ENCODE data around the gene ARRB2. TPM values are rescaled to one million over a fixed set of nuclear protein-coding genes. Genes with fewer than 3 reads are reported as not detected.

The ARRB2 gene
- total RNA-seq, 1 donor from 2014 or later = 2.9 TPM

DNA sequence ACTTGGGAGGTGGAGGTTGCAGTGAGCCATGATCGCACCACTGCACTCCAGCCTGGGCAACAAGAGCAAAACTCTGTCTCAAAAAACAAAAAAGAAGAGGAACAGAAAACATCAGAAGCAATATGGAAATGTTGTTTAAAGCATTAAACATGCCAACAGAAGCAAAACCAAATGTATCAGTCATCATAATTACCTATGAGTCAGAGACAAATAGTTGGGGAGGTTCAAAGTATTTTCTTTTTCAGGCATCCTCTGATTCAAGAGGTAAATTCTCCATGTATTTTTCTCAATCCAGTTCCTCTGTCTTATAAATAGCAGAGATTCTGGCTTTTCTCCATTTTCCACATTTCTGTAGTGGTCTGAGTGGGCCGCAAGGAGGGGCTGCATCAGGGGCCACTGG, 59.2 kb downstream of the ARRB2 start:
- Histone ChIP-seq H3K27me3 (ENCODE audit: control insufficient read depth, insufficient read depth, low read length) (peaks cover 2% of the 10 kb centered on the region), H3K36me3 (ENCODE audit: control insufficient read depth, insufficient read depth, low read length) (no peaks in the 10 kb centered on the region), H3K4me3 (ENCODE audit: low read depth, low read length) (no peak overlapping the region)
- TF ChIP-seq, protein P1, sequence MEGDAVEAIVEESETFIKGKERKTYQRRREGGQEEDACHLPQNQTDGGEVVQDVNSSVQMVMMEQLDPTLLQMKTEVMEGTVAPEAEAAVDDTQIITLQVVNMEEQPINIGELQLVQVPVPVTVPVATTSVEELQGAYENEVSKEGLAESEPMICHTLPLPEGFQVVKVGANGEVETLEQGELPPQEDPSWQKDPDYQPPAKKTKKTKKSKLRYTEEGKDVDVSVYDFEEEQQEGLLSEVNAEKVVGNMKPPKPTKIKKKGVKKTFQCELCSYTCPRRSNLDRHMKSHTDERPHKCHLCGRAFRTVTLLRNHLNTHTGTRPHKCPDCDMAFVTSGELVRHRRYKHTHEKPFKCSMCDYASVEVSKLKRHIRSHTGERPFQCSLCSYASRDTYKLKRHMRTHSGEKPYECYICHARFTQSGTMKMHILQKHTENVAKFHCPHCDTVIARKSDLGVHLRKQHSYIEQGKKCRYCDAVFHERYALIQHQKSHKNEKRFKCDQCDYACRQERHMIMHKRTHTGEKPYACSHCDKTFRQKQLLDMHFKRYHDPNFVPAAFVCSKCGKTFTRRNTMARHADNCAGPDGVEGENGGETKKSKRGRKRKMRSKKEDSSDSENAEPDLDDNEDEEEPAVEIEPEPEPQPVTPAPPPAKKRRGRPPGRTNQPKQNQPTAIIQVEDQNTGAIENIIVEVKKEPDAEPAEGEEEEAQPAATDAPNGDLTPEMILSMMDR (IDR thresholded peaks at IDR 0.05; ENCODE audit: insufficient read depth, low read length, severe bottlenecking) = no peak
- DNase-seq (ENCODE audit: low read depth) (peak; percentile 55), FAIRE-seq (no peak)

Other genes with a start within 250 kb of the ARRB2 start
- gene SPNS2, start 211.8 kb upstream of the ARRB2 start, total RNA-seq = 3.9 and 22.8 TPM in 2 replicates
- gene MYBBP1A, start 155.2 kb upstream of the ARRB2 start, total RNA-seq = 45.1 and 60.6 TPM in 2 replicates
- gene GGT6, start 150.1 kb upstream of the ARRB2 start, total RNA-seq = 6.6 and 24.1 TPM in 2 replicates
- not detected in 2 replicates for gene SMTNL2, start 126.1 kb upstream of the ARRB2 start, total RNA-seq
- under 0.01 TPM in 1 of 2 replicates, not detected in the other for gene ALOX15, start 69.0 kb upstream of the ARRB2 start, total RNA-seq
- gene PELP1, start 6.5 kb upstream of the ARRB2 start, total RNA-seq = 11.8 and 13.7 TPM in 2 replicates
- 10.5 and 16.5 TPM in 2 replicates for gene MED11, start 20.8 kb downstream of the ARRB2 start, total RNA-seq
- under 0.01 and 0.38 TPM in 2 replicates for gene ZMYND15, start 29.2 kb downstream of the ARRB2 start, total RNA-seq
- gene CXCL16, start 29.3 kb downstream of the ARRB2 start, total RNA-seq = 9.2 and 12.7 TPM in 2 replicates
- gene TM4SF5, start 61.3 kb downstream of the ARRB2 start, total RNA-seq = not detected in 2 replicates
- 0.77 TPM in 1 of 2 replicates, not detected in the other for gene VMO1, start 75.7 kb downstream of the ARRB2 start, total RNA-seq
- gene GLTPD2, start 78.3 kb downstream of the ARRB2 start, total RNA-seq = not detected in 2 replicates
- gene PSMB6, start 85.5 kb downstream of the ARRB2 start, total RNA-seq = 144 and 157 TPM in 2 replicates
- gene PLD2, start 96.5 kb downstream of the ARRB2 start, total RNA-seq = 20.0 and 41.6 TPM in 2 replicates
- 58.4 and 91.7 TPM in 2 replicates for gene MINK1, start 122.7 kb downstream of the ARRB2 start, total RNA-seq
- 5.5 and 8.3 TPM in 2 replicates for gene C17orf107, start 188.9 kb downstream of the ARRB2 start, total RNA-seq
- gene CHRNE, start 192.5 kb downstream of the ARRB2 start, total RNA-seq = 0.13 and 0.79 TPM in 2 replicates
- gene GP1BA, start 221.6 kb downstream of the ARRB2 start, total RNA-seq = not detected in 2 replicates
- gene SLC25A11, start 229.4 kb downstream of the ARRB2 start, total RNA-seq = 51.6 and 71.8 TPM in 2 replicates
- 15.8 and 26.0 TPM in 2 replicates for gene RNF167, start 229.6 kb downstream of the ARRB2 start, total RNA-seq
- gene PFN1, start 237.9 kb downstream of the ARRB2 start, total RNA-seq = 440 and 907 TPM in 2 replicates
- 0.51 and 1.8 TPM in 2 replicates for gene ENO3, start 240.5 kb downstream of the ARRB2 start, total RNA-seq